Natural killer cell treated with Interleukin-12 subunit alpha and Interleukin-12 subunit beta and Interleukin-15 and Interleukin-18, amount 100 ng/mL, for 72 hours (primary cell): ENCODE measurements around the gene DDHD1. TPM values are rescaled to one million over a fixed set of nuclear protein-coding genes. Genes with fewer than 3 reads are reported as not detected.

Source experiments
- ATAC-seq, 2 donors: fragments of 150-1000 bp; cut with Tn5 transposase in 1 of 2; sonication (Bioruptor Pico), chemical (Tn5 transposase) in 1 of 2; 2 replicates each; pipeline ENCODE4 v1.10.0; 2021
- DNase-seq: peaks from one replicate; pipeline ENCODE4 v3.0.0; 2022; ENCODE audit warnings: low spot score
- H3K27ac Mint-ChIP-seq, 2 donors: 1 replicate in 1 of 2; 2 replicates in 1 of 2; pipeline ENCODE4 v1.8.0; 2022; ENCODE audit warnings: mixed read lengths in 2 of 2, mild to moderate bottlenecking in 1 of 2, moderate library complexity in 1 of 2
- H3K27me3 Mint-ChIP-seq, 2 donors: 1 replicate in 1 of 2; 2 replicates in 1 of 2; pipeline ENCODE4 v1.8.0; 2022; ENCODE audit warnings: mixed read lengths in 2 of 2
- H3K36me3 Mint-ChIP-seq: one replicate; pipeline ENCODE4 v1.8.0; 2022; ENCODE audit warnings: mixed read lengths
- H3K4me1 Mint-ChIP-seq, 2 donors: 1 replicate in 1 of 2; 2 replicates in 1 of 2; pipeline ENCODE4 v1.8.0; 2022; ENCODE audit warnings: low read depth in 2 of 2, mixed read lengths in 2 of 2, mild to moderate bottlenecking in 1 of 2
- H3K4me3 Mint-ChIP-seq: one replicate; pipeline ENCODE4 v1.8.0; 2022; ENCODE audit warnings: mixed read lengths
- H3K9me3 Mint-ChIP-seq: 2 replicates; pipeline ENCODE4 v1.8.0; 2022; ENCODE audit warnings: mixed read lengths
- total RNA-seq, 2 donors: library from RNA; stranded (reverse); gene quantifications; one replicate each; pipeline ENCODE4 v1.2.3, GENCODE V29; 2022

The DDHD1 gene
- total RNA-seq, 2 donors from 2014 or later: 71.3 to 87.5 TPM

DNA sequence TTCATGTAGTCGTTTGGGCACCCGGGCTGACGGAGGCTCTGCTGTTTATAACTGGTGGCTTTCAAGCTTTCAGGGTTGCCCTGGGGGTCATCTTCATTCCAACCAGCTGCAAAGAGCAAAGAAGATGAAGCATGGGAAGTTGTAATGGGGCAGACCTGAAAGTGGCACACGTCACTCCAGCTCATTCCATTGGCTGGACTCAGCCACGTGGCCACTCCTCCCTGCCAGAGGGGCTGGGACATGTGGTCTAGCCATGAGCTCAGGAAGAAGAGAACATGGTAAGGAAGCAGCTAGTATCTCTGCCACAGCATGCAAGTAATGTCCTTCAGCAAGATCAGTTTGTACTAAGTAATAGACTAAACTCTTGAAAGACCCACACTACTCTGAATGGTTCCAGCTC is 150.5 kb downstream of the DDHD1 start:
- peaks cover 4 to 9% of the 10 kb centered on the region in 2 donors for H3K27me3 Mint-ChIP-seq
- no peak for DNase-seq
- H3K36me3 Mint-ChIP-seq: no peaks in the 10 kb centered on the region
- H3K27ac Mint-ChIP-seq: no peak overlapping the region
- H3K9me3 Mint-ChIP-seq: no peaks in the 10 kb centered on the region
- H3K4me1 Mint-ChIP-seq: peaks cover 0 to 6% of the 10 kb centered on the region in 2 donors
- H3K4me3 Mint-ChIP-seq: no peak overlapping the region
- ATAC-seq: no peak

DNA sequence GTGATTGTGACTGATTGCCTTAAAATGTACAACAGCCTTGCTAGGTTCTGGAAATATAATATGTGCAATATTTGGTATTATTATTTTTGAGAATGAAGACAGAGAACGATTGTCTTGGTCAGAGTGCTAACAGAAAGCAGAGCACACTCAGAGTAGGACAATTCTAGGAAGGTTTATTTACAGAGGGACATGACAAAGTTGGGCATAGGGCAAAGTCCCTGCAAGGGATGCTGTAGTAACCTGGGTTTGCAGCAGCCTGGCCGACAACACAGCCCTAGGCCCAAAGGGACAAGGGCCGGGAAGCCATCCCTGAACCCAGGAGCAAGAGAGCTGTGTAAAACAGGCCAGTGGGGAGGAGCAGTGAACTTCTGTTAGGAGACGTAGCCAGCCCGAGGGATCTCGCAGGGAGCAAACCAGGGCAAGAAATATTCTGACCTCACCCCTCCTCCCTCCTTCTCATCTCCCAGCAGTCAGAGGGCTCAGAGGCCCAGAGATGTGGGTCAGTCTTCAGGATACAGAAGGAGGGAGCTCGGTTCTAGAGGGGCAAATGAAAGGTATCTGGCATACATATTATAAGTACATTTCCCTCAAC is 151.2 kb downstream of the DDHD1 start:
- Mint-ChIP-seq H3K4me3 (no peak overlapping the region), H3K27ac (no peak overlapping the region), H3K9me3 (no peaks in the 10 kb centered on the region), H3K36me3 (no peaks in the 10 kb centered on the region), H3K4me1 (peaks cover 0 to 3% of the 10 kb centered on the region in 2 donors), H3K27me3 (peaks cover 4 to 9% of the 10 kb centered on the region in 2 donors)
- DNase-seq (no peak), ATAC-seq (no peak)

- ATAC-seq (no peak), DNase-seq (no peak)
- no peaks in the 10 kb centered on the region for H3K9me3 Mint-ChIP-seq
- no peak overlapping the region for H3K27ac Mint-ChIP-seq
- H3K36me3 Mint-ChIP-seq: no peaks in the 10 kb centered on the region
- peaks cover 2 to 9% of the 10 kb centered on the region in 2 donors for H3K27me3 Mint-ChIP-seq
- H3K4me1 Mint-ChIP-seq: peaks cover 12% of the 10 kb centered on the region in 2 donors
- no peak overlapping the region for H3K4me3 Mint-ChIP-seq
Measured at GRCh38 chr14:52998376-52999015, 154.6 kb downstream of the DDHD1 start.

DNA sequence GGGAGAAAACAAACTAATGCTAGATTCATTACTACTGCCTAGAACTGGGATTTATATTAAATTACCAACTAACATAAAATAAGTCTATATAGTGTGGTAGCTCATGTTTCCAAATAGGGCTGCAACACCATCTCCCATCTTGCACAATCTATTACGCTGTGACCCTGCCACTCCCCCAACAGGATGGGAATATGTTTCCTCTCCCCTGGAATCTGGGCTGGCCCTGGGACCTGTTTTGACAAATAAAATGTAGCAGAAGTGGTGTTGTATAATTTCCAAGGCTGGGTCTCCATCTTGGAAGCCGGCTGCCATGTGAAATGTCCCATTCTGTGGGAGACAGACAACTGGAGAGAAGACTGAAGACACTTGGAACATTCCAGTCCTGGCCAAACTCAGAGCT is 156.6 kb downstream of the DDHD1 start:
- Mint-ChIP-seq H3K27ac (no peak overlapping the region), H3K36me3 (no peaks in the 10 kb centered on the region), H3K4me3 (no peak overlapping the region), H3K4me1 (peaks cover 12% of the 10 kb centered on the region in 2 donors), H3K27me3 (peaks cover 11 to 26% of the 10 kb centered on the region in 2 donors), H3K9me3 (no peaks in the 10 kb centered on the region)
- ATAC-seq (no peak), DNase-seq (no peak)

- H3K27me3 Mint-ChIP-seq: peaks cover 15 to 26% of the 10 kb centered on the region in 2 donors
- H3K9me3 Mint-ChIP-seq: no peaks in the 10 kb centered on the region
- H3K27ac Mint-ChIP-seq: no peak overlapping the region
- no peak overlapping the region for H3K4me3 Mint-ChIP-seq
- peaks cover 12% of the 10 kb centered on the region in 2 donors for H3K4me1 Mint-ChIP-seq
- H3K36me3 Mint-ChIP-seq: no peaks in the 10 kb centered on the region
- DNase-seq (no peak), ATAC-seq (peak in 1 of 2 donors; percentile 62)
Measured at GRCh38 chr14:52995998-52996397, 157.1 kb downstream of the DDHD1 start.

DNA sequence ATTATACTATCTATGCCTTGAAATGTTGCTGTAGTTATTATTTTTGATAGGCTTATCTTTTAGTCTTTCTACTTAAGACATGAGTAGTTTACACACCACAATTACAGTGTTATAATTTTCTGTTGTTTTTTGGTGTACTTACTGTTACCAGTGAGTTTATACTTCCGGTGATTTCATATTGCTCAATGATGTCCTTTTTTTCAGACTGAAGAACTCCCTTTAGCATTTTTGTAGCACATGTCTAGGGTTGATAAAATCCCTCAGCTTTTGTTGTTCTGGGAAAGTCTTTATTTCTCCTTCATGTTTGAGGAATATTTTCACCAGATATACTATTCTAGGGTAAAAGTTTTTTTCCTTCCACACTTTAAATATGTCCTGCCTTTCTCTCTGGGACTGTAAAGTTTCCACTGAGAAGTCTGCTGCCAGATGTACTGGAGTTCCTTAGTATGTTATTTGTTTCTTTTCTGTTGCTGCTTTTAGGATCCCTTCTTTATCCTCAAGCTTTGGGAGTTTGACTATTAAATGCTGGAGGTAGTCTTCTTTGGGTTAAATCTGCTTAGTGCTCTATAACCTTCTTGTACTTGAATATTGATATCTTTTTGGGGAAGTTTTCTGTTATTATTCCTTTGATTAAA is 160.8 kb downstream of the DDHD1 start:
- H3K27ac Mint-ChIP-seq: no peak overlapping the region

GRCh38 chr14:52988139-52988538 is 165.0 kb downstream of the DDHD1 start:
- H3K27me3 Mint-ChIP-seq: peaks cover 19 to 38% of the 10 kb centered on the region in 2 donors

More for the DNA sequence above, 160.8 kb downstream of the DDHD1 start:
- no peak for ATAC-seq
- no peak overlapping the region for H3K4me3 Mint-ChIP-seq
- peaks cover 12% of the 10 kb centered on the region in 2 donors for H3K4me1 Mint-ChIP-seq
- H3K27me3 Mint-ChIP-seq: peaks cover 17 to 33% of the 10 kb centered on the region in 2 donors
- H3K36me3 Mint-ChIP-seq: no peaks in the 10 kb centered on the region
- no peak for DNase-seq
- H3K9me3 Mint-ChIP-seq: no peaks in the 10 kb centered on the region

DNA sequence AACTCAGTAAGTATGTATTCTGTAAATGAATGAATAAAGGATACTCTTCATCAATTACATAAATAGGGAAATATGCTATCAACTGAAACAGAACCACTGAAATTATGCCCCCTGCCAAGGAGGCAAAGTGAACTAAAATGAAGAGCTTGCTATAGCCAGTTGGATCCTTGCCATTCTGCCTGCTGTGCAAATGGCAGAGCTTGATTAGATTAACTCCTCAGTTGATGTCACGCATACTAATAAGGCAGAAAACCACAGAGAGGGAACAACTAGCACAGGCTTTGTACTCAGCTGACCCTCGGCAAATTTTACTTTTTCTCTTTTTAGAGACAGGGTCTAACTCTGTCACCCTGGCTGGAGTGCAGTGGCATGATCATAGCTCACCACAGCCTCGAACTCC is 165.6 kb downstream of the DDHD1 start:
- DNase-seq (no peak), ATAC-seq (no peak)
- H3K36me3 Mint-ChIP-seq: no peaks in the 10 kb centered on the region
- H3K9me3 Mint-ChIP-seq: no peaks in the 10 kb centered on the region
- H3K27ac Mint-ChIP-seq: no peak overlapping the region
- no peak overlapping the region for H3K4me3 Mint-ChIP-seq
- peaks cover 14 to 32% of the 10 kb centered on the region in 2 donors for H3K27me3 Mint-ChIP-seq
- no peaks in the 10 kb centered on the region for H3K4me1 Mint-ChIP-seq

More at GRCh38 chr14:52988139-52988538, 165.0 kb downstream of the DDHD1 start:
- no peak for ATAC-seq
- Mint-ChIP-seq H3K36me3 (no peaks in the 10 kb centered on the region), H3K9me3 (no peaks in the 10 kb centered on the region), H3K4me1 (no peaks in the 10 kb centered on the region), H3K4me3 (no peak overlapping the region), H3K27ac (no peak overlapping the region)
- DNase-seq: no peak

GRCh38 chr14:52987042-52987441 is 166.1 kb downstream of the DDHD1 start:
- no peak for DNase-seq
- Mint-ChIP-seq H3K36me3 (no peaks in the 10 kb centered on the region), H3K27ac (no peak overlapping the region), H3K9me3 (no peaks in the 10 kb centered on the region), H3K4me3 (no peak overlapping the region), H3K27me3 (peaks cover 13 to 27% of the 10 kb centered on the region in 2 donors), H3K4me1 (no peaks in the 10 kb centered on the region)
- no peak for ATAC-seq

Other genes with a start within 250 kb of the DDHD1 start
- gene FERMT2, start 202.3 kb downstream of the DDHD1 start, total RNA-seq: under 1 TPM; 0.62 to 0.78 TPM